ELF-1 (cell line): ENCODE results near the gene PPP1R26.
"Not testable (repeated sequence)": the region's sequence is repeated elsewhere in the genome, so short reads cannot be mapped to it uniquely, and the experiment has no call there.

Experiments used
- DNase-seq: peaks from one replicate; pipeline ENCODE4 v3.0.0-alpha.2; 2016; ENCODE audit warnings: low read depth, low spot score

PPP1R26 gene

GRCh38 chr9:135503371-135504261, 24.0 kb downstream of the PPP1R26 start:
- no peak for DNase-seq

DNA sequence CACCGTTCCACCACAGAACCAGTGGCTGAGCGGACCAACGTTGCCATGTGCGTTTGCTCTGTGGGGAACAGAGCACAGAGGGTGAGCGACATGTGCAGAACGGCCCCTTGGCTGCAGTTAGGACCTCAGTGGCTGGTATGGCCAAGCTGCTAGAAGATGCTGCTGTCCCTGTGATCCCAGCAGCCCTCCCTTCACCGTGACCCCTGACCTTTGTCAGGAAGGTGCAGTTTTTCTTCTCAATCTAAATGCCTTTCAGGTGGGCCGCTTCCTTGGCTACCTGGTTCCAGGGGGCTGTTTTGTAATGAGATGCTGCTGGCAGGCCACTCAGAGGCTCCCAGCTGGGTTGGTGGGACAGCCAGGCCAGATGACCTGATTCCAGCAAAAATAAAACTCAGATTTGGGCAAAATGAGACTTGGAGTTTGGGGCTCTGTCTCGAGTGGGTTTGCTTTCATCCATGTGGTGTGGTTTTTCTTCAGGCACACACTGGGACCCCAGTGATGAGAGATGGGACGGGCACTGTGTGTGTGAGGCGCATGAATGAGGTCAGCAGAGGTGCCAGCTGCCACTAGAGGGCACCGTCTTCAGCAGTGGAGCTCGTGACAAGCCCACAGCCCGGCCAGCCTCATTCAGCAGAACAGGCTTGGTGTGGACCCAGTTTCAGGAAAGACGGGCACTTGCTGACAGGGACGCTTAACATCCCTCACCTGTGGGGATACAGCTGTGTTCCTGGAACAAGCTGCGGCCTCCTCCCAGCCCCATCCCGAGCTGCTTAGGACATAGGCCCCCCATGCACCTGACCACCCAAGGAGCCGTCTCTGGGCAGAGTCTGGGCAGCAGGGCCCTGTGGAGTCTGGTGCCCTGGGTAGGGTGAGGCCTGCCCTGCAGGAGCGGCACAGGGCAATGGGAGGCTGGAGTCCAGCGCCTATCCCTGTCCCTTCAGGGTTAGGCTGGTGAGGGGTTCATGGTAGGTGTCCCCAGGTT, 25.0 kb downstream of the PPP1R26 start:
- peak; percentile 73 for DNase-seq

- DNase-seq, result no peak
These were observed 26.0 kb downstream of the PPP1R26 start for GRCh38 chr9:135505406-135506187.

DNA sequence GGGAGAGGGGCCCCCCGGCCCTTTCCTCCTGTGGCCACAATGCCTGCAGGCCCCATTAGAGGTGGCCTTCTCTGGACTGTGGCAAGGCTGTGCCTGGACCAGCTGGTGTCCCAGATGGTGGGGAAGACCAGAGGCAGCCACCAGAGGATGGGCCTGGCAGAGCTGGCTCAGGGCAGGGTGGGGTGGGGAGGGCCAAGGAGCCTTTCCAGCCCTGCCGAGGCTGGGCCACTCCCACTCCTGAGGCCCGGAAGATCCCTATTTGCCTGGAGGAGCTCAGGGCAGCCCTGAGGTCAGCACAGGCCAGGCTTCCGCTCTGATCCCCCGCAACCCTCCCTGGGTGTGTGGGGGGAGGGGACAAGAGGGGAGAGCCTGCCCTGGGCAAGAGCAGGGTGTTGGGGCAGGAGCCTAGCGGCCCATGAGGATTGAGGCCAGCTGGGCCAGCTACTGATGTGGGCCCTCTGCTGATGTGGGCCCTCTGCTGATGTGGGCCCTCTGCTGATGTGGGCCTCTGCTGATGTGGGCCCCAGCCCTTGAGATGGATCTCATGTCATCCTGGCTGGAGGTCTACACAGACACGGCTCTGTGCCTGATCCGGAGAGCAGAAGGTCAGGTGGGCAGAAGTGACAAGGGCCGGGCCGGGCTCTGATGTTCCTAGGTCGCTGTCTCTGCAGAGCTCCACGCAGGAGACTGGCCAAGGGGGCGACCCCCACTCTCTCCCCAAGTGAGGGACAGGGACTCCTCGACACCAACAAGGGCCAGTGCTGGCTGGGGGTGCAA, 26.9 kb downstream of the PPP1R26 start:
- DNase-seq, result peak; percentile 72

DNA sequence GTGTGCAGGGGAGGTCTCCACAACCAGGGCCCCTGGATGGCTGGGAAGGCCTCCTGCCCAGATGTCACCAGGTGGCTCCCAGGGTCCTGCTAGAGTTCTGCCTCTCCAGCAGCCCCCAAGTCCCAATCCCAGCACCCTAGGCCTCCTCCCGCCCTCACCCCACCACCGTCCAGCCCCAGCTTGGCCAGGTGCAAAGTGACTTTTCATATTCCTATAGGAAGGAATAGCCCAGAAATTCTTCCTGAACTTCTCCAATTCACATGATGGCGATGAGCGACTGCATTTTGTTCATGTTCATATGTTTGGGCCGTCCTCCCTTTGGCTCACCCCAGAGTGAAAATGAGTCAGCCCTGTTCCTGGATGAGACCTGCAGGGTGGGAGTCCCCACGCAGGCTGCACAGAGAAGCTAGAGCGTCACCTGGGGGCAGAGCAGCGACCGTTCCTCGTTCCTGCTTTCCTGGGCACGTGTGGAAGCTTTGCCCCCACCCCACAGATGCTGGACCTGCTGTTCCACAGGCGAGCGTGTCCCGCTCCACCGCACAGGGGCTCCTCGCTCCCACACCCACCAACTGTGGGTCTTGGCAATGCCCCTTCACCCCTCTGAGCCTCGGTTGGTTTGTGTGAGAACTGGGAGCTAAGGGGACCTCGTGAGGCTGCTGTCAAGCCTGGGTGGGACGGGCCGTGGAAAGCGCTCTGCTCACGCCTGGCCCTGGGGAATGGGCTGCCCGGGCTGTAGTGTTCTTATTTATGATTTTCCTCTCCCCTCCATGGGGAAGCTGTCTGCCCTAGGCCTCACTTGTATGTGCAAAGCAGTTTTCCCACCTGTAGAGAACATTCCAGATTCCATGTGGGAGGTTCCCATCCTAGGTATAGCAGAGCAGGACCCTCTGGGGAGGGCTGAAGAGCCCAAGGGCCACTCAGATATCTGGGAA, 27.8 kb downstream of the PPP1R26 start:
- no peak for DNase-seq

- no peak for DNase-seq
These were observed 28.7 kb downstream of the PPP1R26 start for GRCh38 chr9:135508211-135508820.

GRCh38 chr9:135509458-135509857, 29.9 kb downstream of the PPP1R26 start:
- DNase-seq, result no peak

DNA sequence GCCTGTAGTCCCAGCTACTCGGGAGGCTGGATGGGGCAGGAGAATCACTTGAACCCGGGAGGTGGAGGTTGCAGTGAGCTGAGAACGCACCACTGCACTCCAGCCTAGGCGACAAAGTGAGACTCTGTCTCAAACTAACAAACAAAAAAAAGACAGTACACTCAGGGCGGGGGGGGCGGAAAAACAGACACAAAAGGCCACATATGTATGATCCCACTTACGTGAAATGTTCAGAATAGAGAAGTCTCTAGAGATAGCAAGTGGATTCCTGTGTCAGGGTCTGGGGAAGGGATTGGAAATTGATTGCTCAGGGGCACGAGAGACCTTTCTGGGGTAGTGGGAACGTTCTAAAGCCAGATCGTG, 32.6 kb downstream of the PPP1R26 start:
- no peak for DNase-seq

- DNase-seq, result no peak
These were observed 33.3 kb downstream of the PPP1R26 start for GRCh38 chr9:135512904-135513303.

- DNase-seq, result no peak
These were observed 33.8 kb downstream of the PPP1R26 start for GRCh38 chr9:135513351-135513846.

- not testable (repeated sequence) for DNase-seq
These were observed 34.3 kb downstream of the PPP1R26 start for GRCh38 chr9:135513906-135514305.

DNA sequence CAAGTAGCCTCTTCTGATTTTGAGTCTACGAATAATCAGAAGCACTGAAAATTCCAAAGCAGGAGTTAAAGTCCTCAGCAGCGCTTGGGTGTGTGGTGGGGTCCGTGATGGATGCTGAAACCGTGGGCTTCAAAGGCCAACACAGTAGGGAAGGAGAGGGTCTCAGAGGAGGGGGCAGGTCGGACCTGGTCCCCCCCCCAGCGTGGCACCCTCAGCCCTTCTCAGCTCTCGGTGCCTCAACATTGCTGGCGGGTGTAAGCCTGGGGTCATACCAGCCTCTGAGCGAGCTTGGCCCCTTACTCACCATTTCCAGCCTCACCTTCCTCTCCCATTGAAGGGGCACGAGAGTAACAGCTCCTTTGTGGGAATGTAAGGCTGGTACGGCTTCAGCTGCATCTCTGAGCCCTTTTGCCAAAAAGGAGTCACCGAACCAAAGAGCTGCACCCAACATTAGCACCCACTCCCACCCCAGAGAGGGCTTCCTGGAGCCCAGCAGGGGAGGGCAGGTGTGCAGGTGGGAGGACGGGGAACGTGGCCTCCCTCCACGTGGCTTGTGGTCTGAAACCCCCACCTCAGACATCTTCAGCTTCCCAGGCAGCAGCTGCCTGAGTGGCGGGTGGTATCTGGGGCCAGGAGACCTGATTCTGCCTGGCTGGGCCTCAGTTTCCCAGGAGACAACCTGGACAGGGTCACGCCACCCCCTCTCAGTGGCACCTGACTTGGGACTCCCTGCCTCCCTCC, 34.9 kb downstream of the PPP1R26 start:
- no peak for DNase-seq

DNA sequence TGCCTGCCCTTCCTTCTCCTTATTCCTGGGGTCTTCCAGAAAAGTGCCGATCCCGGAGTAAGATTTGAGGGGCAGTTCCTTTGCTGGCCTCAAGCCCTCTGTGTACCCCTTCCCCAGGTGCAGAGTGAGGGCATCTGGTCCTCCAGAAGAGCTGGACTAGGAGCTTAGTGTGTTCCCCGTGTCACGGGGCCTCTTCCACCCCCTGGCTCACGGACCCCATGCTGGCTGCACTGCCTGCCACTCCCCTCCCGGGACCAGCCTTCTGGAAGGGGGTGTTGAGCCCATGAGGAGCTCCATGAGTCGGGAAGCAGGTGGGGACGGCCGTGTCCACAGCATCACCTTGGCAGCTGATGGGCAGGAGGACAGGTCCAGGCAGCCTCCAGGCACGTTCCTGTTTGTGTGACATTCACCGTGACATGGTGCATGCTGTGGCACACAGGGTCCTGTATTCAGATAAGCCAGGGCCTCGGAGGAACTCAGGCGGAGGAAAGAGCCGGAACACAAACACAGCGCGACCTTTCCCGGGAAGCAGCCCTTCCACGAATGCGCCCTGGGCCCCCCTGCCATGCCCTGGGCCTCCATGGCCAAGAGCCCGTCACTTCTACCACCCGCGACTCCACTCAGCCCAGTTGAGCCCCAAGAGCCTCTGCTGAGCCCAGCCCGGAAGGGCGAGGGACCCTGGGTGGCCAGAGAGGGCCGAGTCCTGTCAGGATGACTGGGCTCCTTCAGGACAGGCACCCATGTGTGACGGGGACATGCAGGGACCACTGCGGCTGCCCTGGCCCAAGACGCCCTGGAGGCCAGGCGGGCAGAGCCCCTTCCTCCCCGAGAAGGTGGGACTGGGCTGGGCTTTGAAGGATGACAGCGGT, 35.7 kb downstream of the PPP1R26 start:
- no peak for DNase-seq

DNA sequence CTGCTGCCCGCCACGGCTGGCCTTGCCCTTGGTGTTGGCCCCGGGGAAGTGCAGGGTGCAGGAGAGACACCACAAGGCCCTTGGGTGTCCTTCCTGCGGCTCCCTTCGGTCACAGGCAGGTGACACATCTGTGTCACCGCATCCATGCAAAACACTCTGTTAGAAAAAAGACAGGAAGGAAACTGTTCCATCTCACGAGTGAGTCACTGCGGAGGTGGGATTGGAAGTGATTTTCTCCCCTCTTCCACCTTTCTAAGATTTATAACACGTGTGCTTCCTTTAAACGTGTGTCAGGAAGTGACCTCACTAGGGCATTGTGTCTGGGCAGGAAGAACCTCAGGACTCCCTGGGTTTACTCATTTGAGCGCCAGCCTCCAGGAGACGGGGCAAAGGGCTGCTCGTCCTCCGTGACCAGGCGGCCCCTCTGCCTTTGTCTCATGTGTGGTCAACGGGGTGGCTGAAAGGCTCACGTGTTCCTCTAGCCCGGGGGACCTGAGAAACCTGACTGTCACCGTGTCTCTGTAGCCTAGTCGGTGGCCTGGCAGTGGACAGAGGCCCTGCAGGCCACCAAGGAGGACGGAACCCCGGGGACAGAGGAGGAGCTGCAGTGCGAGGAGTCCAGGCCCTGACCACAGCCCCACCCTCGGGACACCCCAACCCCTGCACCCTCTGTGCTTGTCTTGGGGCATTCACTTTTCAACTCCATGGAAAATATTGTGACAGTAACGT, 36.7 kb downstream of the PPP1R26 start:
- DNase-seq, result no peak

GRCh38 chr9:135517407-135517822, 37.8 kb downstream of the PPP1R26 start:
- no peak for DNase-seq

GRCh38 chr9:135519179-135519971, 39.8 kb downstream of the PPP1R26 start:
- no peak for DNase-seq
